ENCODE data around the gene CIAO2B.
"Not testable (repeated sequence)": the region's sequence is repeated elsewhere in the genome, so short reads cannot be mapped to it uniquely, and the experiment has no call there.

CIAO2B gene

GRCh38 chr16:66902648-66903543 lies 31.3 kb downstream of the CIAO2B start:
- no peak for DNase-seq

- DNase-seq = no peak
Measured at GRCh38 chr16:66901626-66902025, 32.6 kb downstream of the CIAO2B start.

GRCh38 chr16:66900721-66901441 lies 33.3 kb downstream of the CIAO2B start:
- no peak for DNase-seq

DNA sequence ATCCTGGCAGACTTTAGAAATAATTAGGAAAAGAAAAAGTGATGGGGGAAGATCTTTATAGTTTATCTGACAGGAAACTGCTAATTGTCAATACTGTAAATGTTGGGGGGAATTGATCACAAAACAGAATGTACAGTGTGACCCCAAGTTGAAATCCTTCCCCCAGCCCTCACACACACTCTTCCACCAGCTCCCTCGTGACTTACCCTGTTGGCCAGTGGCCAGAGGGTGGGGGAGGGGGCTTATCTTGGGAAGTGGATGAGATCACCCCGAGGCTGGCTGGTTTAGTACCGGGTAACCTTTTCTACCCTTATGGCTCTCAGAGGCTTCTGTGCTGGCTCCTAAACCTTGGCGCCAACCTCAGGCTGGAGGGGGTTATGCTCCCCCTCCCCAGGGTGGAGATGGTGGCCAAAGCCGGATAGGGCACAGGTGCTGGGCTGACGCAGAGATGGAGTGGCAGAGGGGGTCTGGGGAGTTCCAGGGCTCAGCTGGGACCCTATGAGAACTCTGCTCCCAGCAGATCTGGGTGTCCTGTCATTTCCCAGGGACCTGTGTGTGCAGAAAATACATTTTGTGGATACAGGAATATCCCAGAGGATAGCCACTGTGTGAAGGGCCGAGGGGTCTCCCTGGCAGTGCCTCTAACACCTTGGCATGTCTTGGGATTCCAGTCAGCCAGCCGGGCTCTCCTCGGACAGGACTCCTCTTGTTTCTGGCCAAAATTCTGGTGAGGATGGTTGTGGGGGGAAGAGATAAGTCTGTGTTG lies 34.1 kb downstream of the CIAO2B start:
- DNase-seq = no peak

DNA sequence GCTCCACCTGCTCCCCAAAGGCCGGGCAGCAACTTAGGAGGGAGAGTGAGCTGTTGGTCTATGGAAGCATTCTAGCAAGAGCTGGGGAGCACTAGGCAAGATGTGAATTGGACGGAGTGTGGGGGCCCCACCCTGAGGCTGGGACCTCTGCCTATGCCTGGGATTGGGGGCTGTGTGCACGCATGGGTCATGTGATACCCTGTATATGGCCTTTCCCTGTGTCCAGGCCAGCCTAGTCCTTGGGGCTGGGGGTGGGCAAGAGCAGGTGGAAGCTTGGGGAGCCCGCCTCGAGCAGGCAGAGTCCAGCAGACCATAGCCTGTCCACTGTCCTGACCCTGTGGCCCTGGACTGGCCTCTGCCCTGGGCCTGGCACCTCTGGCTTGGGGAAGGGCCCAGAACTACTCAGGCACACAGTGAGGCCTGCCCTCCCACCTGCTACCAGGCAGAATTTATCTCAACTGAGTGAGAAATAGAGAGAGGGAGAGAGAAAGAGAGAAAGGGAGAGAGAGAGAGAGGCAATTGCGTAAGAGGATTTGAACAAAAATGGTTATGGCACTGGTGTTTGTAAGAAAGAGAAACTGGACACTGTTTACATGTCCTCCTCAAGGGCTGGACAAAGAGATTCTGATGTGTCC lies 34.8 kb downstream of the CIAO2B start:
- no peak for DNase-seq

- no peak for DNase-seq
Measured at GRCh38 chr16:66898933-66899309, 35.3 kb downstream of the CIAO2B start.

DNA sequence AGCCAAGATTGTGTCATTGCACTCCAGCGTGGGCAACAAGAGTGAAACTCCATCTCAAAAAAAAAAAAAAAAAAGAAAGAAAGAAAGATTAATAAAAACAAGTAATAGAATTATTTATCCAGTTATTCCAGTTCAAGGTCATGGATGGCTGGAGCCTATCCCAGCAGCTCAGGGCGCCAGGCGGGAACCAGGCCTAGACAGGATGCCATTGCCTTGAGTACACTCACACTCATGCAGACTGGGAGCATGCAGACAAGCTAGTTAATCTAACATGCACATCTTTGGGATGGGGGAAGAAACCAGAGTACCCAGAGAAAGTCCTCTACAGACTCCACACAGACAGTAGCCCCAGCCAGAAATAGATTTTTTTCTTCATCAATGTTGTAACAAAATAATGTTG lies 36.0 kb downstream of the CIAO2B start:
- DNase-seq = no peak

- DNase-seq = not testable (repeated sequence)
Measured at GRCh38 chr16:66896682-66897081, 37.5 kb downstream of the CIAO2B start.

GRCh38 chr16:66895999-66896398 lies 38.2 kb downstream of the CIAO2B start:
- DNase-seq = no peak

DNA sequence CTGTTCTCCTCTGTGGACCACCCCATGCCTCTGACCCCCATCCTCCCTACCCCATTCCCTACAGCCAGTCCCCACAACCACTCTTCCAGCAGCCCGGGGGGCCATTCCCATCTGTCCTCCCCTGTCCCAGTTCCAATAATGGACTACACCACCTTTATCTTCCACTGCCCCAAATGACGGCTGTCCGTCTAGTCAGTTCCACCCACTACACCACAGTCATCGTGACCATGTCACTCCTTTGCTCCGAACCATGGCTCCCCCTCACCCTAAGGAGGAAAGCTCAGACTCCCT lies 38.6 kb downstream of the CIAO2B start:
- DNase-seq = no peak

- DNase-seq = peak; percentile 43 to 55
Measured at GRCh38 chr16:66894948-66895688, 39.1 kb downstream of the CIAO2B start.

DNA sequence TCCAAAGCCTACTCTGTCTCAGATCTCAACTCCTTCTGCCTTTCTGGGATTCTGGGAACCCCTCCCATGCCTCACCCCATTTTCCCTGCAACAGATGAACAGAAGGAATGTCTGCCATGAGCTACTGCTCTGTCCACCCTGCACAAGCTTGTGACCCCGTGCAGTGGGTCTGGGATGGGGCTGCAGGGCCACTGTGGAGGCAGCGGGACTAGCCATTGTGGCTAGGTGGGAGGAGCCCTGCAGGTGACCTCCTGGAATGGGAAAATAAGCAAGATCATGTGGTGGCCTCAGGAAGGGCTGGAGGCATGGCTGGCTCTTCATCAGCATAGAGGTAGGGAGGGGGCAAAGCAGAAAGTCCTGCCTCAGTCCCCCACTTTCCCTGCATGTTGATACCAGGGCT lies 40.1 kb downstream of the CIAO2B start:
- DNase-seq = no peak

- no peak for DNase-seq
Measured at GRCh38 chr16:66891797-66892196, 42.4 kb downstream of the CIAO2B start.

DNA sequence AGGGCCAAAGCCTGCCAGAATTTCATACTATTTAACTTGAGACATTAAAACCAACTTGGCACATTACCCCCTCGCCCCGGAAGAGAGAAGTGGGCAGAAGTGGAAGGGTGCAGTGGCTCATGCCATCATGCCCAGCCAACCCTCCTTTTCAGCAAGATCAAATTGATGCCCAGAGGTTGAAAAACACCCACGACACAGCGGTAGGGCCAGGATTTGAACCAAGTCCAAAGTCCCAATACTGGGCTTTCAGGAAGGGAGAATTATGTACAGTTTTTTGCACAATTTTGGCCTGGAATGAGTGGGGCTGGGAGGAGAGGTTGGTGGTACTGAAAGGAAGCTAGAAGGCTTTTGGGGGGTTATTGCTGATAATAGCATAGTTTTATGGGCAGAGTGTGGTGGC lies 42.8 kb downstream of the CIAO2B start:
- no peak for DNase-seq

DNA sequence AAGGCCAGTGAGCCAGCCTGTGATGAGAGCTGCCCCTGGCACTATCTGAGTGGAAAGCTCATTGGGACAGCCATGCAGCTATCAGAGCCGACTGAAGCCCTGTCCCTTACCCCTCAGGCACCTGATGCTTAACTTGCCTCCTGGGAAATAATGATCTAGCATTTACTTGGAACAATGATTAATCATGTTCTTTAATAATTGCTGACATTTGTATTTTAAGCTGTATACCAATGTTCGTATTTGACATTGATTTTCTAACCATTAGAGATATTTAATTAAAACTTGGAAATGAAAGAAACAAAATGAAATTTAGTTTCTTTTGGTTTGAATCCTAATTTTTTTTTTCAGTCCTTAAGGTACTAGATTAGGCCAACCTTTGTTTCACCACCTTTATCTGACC lies 43.4 kb downstream of the CIAO2B start:
- no peak for DNase-seq

DNA sequence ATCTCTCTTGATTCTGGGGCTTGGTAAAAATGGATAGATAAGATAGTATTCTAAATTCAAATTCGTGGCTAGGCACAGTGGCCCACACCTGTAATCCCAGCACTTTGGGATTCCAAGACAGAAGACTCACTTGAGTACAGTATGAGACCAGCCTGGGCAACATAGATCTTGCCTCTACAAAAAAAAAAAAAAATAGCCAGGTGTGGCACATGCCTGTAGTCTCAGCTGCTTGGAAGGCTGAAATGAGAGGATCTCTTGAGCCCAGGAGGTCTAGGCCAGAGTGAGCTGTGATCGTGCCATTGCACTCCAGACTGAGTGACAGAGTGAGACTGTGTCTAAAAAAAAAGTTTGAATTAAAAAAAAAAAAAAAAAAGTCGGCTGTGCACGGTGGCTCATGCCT lies 44.6 kb downstream of the CIAO2B start:
- no peak for DNase-seq

- no peak for DNase-seq
Measured at GRCh38 chr16:66888647-66889615, 45.3 kb downstream of the CIAO2B start.

- DNase-seq = no peak
Measured at GRCh38 chr16:66886914-66887313, 47.3 kb downstream of the CIAO2B start.

GRCh38 chr16:66886321-66886720 lies 47.9 kb downstream of the CIAO2B start:
- no peak for DNase-seq

DNA sequence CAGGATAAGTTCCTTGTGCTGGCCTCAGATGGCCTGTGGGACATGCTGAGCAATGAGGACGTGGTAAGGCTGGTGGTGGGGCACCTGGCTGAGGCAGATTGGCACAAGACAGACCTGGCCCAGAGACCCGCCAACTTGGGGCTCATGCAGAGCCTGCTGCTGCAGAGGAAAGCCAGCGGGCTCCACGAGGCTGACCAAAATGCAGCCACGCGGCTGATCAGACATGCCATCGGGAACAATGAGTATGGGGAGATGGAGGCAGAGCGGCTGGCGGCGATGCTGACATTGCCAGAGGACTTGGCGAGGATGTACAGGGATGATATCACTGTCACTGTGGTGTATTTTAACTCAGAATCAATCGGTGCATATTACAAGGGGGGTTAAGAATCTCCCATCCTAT lies 48.7 kb downstream of the CIAO2B start:
- no peak for DNase-seq

DNA sequence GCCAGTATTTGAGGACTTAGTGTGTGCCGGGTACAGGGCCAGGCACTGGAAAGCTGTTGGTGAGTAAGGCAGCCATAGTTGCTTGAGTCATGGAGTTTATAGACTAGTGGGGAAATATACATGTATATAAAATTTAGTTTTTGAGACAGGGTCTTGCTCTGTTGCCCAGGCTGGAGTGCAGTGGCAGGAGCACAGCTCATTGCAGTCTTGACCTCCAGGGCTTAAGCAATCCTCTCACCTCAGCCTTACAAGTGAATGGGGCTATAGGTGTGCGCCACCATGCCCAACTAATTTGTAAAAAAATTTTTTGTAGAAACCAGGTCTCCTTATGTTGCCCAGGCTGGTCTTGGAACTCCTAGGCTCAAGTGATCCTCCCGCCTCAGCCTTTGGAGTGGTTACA lies 51.5 kb downstream of the CIAO2B start:
- no peak for DNase-seq

Data from NCI-H2081 (cell line).